ENCODE results near the gene ENTPD7. TPM values are rescaled to one million over a fixed set of nuclear protein-coding genes. Genes with fewer than 3 reads are reported as not detected.

ENTPD7 gene
- total RNA-seq, 2 donors from 2014 or later, result 22.6 to 23.9 TPM

GRCh38 chr10:99652800-99653390 lies 6.4 kb upstream of the ENTPD7 start:
- Histone ChIP-seq H3K9ac (ENCODE audit: low read depth in 2 of 2, low read length in 2 of 2) (no peak overlapping the region), H3K9me3 (no peaks in the 10 kb centered on the region), H3K4me3 (no peak overlapping the region), H3K27me3 (no peaks in the 10 kb centered on the region), H3K36me3 (no peaks in the 10 kb centered on the region), H3K27ac (no peak overlapping the region), H3K4me1 (no peaks in the 10 kb centered on the region)
- intact Hi-C loops (cut with DNase I), result no loop called here
- DNase-seq, result no peak
- TF ChIP-seq CTCF (IDR thresholded peaks at IDR 0.05), result no peak

- Histone ChIP-seq H3K4me3 (no peak overlapping the region), H3K9me3 (no peaks in the 10 kb centered on the region), H3K27me3 (no peaks in the 10 kb centered on the region), H3K36me3 (no peaks in the 10 kb centered on the region), H3K27ac (no peak overlapping the region), H3K4me1 (no peaks in the 10 kb centered on the region), H3K9ac (ENCODE audit: low read depth in 2 of 2, low read length in 2 of 2) (no peak overlapping the region)
- intact Hi-C loops (cut with DNase I), result no loop called here
- no peak for DNase-seq
- no peak for TF ChIP-seq CTCF (IDR thresholded peaks at IDR 0.05)
Measured at GRCh38 chr10:99654390-99655175, 4.7 kb upstream of the ENTPD7 start.

- no peak overlapping the region for H3K9ac ChIP-seq (ENCODE audit: low read depth in 2 of 2, low read length in 2 of 2)
- H3K27ac ChIP-seq, result no peak overlapping the region
- H3K4me3 ChIP-seq, result no peak overlapping the region
- H3K27me3 ChIP-seq, result no peaks in the 10 kb centered on the region
- no peaks in the 10 kb centered on the region for H3K4me1 ChIP-seq
- intact Hi-C loops (cut with DNase I), result no loop called here
- no peak for TF ChIP-seq CTCF (IDR thresholded peaks at IDR 0.05)
- H3K9me3 ChIP-seq, result no peaks in the 10 kb centered on the region
- no peaks in the 10 kb centered on the region for H3K36me3 ChIP-seq
- DNase-seq, result no peak
Measured at GRCh38 chr10:99656199-99657064, 2.9 kb upstream of the ENTPD7 start.

GRCh38 chr10:99658622-99659030 lies 683 bp upstream of the ENTPD7 start:
- H3K4me3 ChIP-seq, result peak overlapping the region; percentile 97
- DNase-seq, result peak; percentile 76
- no peaks in the 10 kb centered on the region for H3K9me3 ChIP-seq
- no peaks in the 10 kb centered on the region for H3K27me3 ChIP-seq
- intact Hi-C loops (cut with DNase I), result no loop called here
- H3K36me3 ChIP-seq, result no peaks in the 10 kb centered on the region
- no peak for TF ChIP-seq CTCF (IDR thresholded peaks at IDR 0.05)
- H3K9ac ChIP-seq (ENCODE audit: low read depth in 2 of 2, low read length in 2 of 2), result peak overlapping the region; percentile 4 to 86
- H3K27ac ChIP-seq, result peak overlapping the region; percentile 3
- no peaks in the 10 kb centered on the region for H3K4me1 ChIP-seq

DNA sequence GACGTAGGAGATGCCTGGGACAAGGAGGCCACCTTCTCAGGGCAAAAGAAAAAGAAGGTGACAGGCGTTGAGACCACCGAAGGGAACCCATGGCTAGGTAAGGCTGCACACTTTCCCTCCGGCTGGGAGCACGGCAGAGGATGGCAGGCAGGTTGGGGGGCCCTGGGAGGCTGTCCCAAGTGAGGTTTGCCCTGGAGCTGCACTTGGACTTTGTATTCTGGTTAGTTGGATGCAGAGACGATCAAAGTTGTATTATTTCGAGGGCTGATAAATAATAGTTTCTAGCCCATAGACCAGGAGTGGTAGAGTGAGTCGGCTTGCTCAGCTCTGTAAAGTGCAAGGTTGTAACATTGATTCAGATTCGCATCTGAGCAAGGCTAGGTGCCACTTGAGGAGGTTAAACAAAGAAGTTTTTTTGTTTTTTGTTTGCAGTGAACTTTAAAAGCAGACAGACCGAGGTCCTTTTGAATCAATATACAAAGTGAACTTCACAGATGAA lies 608 bp downstream of the ENTPD7 start:
- DNase-seq, result peak; percentile 34
- no peaks in the 10 kb centered on the region for H3K9me3 ChIP-seq
- H3K9ac ChIP-seq (ENCODE audit: low read depth in 2 of 2, low read length in 2 of 2), result peak overlapping the region; percentile 86 to 95
- intact Hi-C loops (cut with DNase I), result no loop called here
- no peaks in the 10 kb centered on the region for H3K27me3 ChIP-seq
- H3K4me1 ChIP-seq, result no peaks in the 10 kb centered on the region
- no peaks in the 10 kb centered on the region for H3K36me3 ChIP-seq
- no peak for TF ChIP-seq CTCF (IDR thresholded peaks at IDR 0.05)
- H3K4me3 ChIP-seq, result peak overlapping the region; percentile 97
- H3K27ac ChIP-seq, result peak overlapping the region; percentile 62

Measured in colonic mucosa (tissue), 4 donors.